Activated CD4-positive, alpha-beta memory T cell treated with anti-CD3 and anti-CD28 coated beads for 36 hours (primary cell): ENCODE data around the gene MED13L. TPM values are rescaled to one million over a fixed set of nuclear protein-coding genes. Genes with fewer than 3 reads are reported as not detected.
A peak's percentile ranks its signal among the peaks of the same experiment; 100 is the strongest.

Experiments
- CTCF ChIA-PET: fragments of 350-600 bp; sonication (Branson Sonifier 250); formaldehyde crosslinking; loops from one replicate; lab custom pipeline; 2021; ENCODE audit warnings: antibody characterized with exemption, inconsistent platforms; lab: Charles Lee
- POLR2A ChIA-PET: fragments of 350-600 bp; sonication (Branson Sonifier 250); formaldehyde crosslinking; loops from one replicate; lab custom pipeline; 2021; ENCODE audit warnings: antibody characterized with exemption; lab: Charles Lee
- DNase-seq: peaks from one replicate; pipeline ENCODE4 v3.0.0-alpha.2; 2020
- H3K27ac Mint-ChIP-seq: one replicate; pipeline ENCODE4 v1.8.0; 2021; ENCODE audit warnings: mixed read lengths
- H3K27me3 Mint-ChIP-seq: one replicate; pipeline ENCODE4 v1.8.0; 2021; ENCODE audit warnings: mixed read lengths
- H3K36me3 Mint-ChIP-seq: one replicate; pipeline ENCODE4 v1.8.0; 2021; ENCODE audit warnings: mixed read lengths
- H3K4me1 Mint-ChIP-seq: one replicate; pipeline ENCODE4 v1.8.0; 2021; ENCODE audit warnings: low read depth, mixed read lengths
- H3K4me3 Mint-ChIP-seq: one replicate; pipeline ENCODE4 v1.8.0; 2021; ENCODE audit warnings: mild to moderate bottlenecking, mixed read lengths
- H3K9me3 Mint-ChIP-seq: one replicate; pipeline ENCODE4 v1.8.0; 2021; ENCODE audit warnings: mixed read lengths
- intact Hi-C: fragments of 100-400 bp; cut with micrococcal nuclease; formaldehyde crosslinking; loops from one replicate; pipeline ENCODE4 v1.15.1; 2023
- total RNA-seq, 2 experiments: library from RNA; stranded (reverse); gene quantifications; one replicate each; pipeline ENCODE4 v1.2.3, GENCODE V29; 2021

Gene MED13L
- total RNA-seq, 2 experiments from 2014 or later: 37.7 to 41.4 TPM

DNA sequence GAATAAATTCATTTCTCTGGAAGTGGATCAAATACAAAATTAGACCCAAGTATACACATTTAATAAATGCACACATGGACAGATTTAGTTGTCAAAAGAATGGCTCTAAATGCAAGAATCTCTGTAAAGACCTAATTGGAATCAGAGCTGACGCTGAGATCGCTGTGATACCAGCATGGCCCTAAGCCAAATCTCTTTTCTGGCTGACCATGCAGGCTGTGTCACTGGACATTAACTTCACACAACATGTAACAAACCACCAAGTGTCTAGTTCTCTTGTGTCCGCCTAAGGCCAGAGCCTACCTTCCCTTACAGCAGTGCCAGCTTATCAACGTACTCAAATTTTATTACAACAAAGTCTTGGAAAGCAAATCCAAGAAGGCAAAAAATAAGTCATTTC lies 127.5 kb downstream of the MED13L start:
- Mint-ChIP-seq H3K36me3 (no peaks in the 10 kb centered on the region), H3K4me1 (peaks cover 38% of the 10 kb centered on the region), H3K27ac (no peak overlapping the region), H3K4me3 (no peak overlapping the region), H3K27me3 (no peaks in the 10 kb centered on the region), H3K9me3 (no peaks in the 10 kb centered on the region)
- intact Hi-C loops: no loop called here
- no peak for DNase-seq
- ChIA-PET POLR2A (no interaction called here), CTCF (interaction anchor here (0.8 to 1.8 kb wide), 2 partner anchors 9 to 86 kb away, joined by 3 to 4 read pairs; no protein-coding TSS in a partner anchor)

DNA sequence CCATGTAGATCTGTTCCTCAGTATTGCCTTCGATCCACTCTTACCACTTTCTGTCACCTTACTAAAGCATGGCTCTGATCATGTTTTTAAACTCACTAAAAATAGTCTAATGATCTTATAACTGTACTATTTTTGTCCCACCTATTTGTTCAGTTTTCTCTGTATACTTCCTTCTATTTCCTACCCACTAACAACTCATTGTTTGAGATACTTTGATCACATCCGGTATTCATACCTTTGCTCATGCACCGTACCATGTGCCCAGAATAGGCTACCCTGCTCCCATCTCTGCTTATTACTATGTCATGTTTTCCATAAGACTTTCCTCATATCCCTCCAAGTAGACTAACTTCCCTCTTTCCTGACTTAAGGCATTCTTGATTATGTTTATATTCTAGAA lies 128.6 kb downstream of the MED13L start:
- Mint-ChIP-seq H3K4me1 (peaks cover 46% of the 10 kb centered on the region), H3K27ac (no peak overlapping the region), H3K9me3 (no peaks in the 10 kb centered on the region), H3K36me3 (no peaks in the 10 kb centered on the region), H3K4me3 (no peak overlapping the region), H3K27me3 (no peaks in the 10 kb centered on the region)
- intact Hi-C loops: loop anchor here (10.0 kb wide), 1 partner anchor 526 kb away; no protein-coding TSS in a partner anchor
- DNase-seq: no peak
- ChIA-PET CTCF (interaction anchor here (1.8 kb wide), 1 partner anchor 8 kb away, joined by 4 read pairs; no protein-coding TSS in a partner anchor), POLR2A (no interaction called here)

DNA sequence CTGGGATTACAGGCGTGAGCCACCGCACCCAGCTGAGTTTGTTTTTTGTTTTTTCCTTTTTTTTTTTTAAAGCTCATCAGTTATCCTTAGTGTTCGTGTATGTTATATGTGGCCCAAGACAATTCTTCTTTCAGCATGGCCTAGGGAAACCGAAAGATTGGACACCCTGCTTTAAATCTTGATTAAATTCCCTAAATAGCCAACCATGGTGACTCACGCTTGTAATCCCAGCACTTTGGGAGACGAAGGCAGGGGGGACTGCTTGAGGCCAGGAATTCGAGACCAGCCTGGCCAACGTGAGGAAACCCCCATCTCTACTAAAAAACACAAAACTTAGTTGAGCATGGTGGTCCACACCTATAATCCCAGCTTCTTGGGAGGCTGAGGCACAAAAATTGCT lies 131.1 kb downstream of the MED13L start:
- POLR2A ChIA-PET: no interaction called here
- H3K36me3 Mint-ChIP-seq: no peaks in the 10 kb centered on the region
- peaks cover 50% of the 10 kb centered on the region for H3K4me1 Mint-ChIP-seq
- H3K27ac Mint-ChIP-seq: no peak overlapping the region
- no peaks in the 10 kb centered on the region for H3K27me3 Mint-ChIP-seq
- no peaks in the 10 kb centered on the region for H3K9me3 Mint-ChIP-seq
- intact Hi-C loops: loop anchor here (10.0 kb wide), 1 partner anchor 528 kb away; no protein-coding TSS in a partner anchor
- no peak overlapping the region for H3K4me3 Mint-ChIP-seq
- no peak for DNase-seq
- CTCF ChIA-PET: interaction anchor here (0.9 kb wide), 1 partner anchor 89 kb away, joined by 3 read pairs; no protein-coding TSS in a partner anchor

DNA sequence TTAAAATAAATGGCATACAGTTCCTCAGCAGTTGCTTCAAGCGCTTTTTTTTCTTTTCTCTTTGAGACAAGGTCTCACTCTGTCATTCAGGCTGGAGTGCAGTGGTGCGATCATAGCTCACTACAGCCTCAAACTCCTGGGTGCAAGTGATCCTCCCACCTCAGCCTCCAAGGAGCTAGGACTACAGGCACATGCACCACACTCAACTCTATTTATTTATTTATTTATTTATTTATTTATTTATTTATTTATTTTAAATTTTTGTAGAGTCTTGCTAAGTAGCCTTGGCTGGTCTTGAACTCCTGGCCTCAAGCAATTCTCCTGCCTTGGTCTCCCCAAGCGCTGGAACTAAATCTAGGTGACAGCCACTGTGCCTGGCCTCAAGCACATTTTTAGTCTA lies 132.0 kb downstream of the MED13L start:
- intact Hi-C loops: loop anchor here (10.0 kb wide), 1 partner anchor 529 kb away; no protein-coding TSS in a partner anchor
- no peak overlapping the region for H3K27ac Mint-ChIP-seq
- no peaks in the 10 kb centered on the region for H3K27me3 Mint-ChIP-seq
- H3K4me3 Mint-ChIP-seq: no peak overlapping the region
- DNase-seq: no peak
- no peaks in the 10 kb centered on the region for H3K9me3 Mint-ChIP-seq
- POLR2A ChIA-PET: no interaction called here
- CTCF ChIA-PET: interaction anchor here (0.9 to 1.2 kb wide), 2 partner anchors 80 to 90 kb away, joined by 3 to 5 read pairs; no protein-coding TSS in a partner anchor
- peaks cover 50% of the 10 kb centered on the region for H3K4me1 Mint-ChIP-seq
- no peaks in the 10 kb centered on the region for H3K36me3 Mint-ChIP-seq

DNA sequence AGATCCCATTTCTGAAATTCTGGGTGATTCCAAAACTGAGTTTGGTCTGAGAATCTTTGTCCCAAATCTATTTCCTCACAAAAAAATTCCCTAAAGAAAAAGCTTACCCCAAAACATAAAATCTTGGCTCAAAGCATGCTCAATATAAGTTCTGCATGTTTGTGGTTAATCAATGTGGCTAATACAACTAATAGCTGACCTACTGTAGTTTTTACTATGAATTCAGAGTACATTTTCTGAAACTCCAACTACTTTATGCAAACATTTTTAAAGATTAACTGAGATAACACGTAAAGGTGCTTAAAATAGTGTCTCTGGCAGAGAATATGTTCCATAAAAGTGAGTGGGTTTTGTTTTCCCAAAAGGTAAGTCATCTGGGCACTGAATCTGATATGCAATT lies 133.1 kb downstream of the MED13L start:
- no peak for DNase-seq
- ChIA-PET CTCF (interaction anchor here (0.5 to 1.2 kb wide), 2 partner anchors 103 to 146 kb away, joined by 3 read pairs; no protein-coding TSS in a partner anchor), POLR2A (no interaction called here)
- no peak overlapping the region for H3K4me3 Mint-ChIP-seq
- no peaks in the 10 kb centered on the region for H3K36me3 Mint-ChIP-seq
- no peaks in the 10 kb centered on the region for H3K27me3 Mint-ChIP-seq
- no peaks in the 10 kb centered on the region for H3K9me3 Mint-ChIP-seq
- intact Hi-C loops: loop anchor here (1.0 to 10.0 kb wide), 4 partner anchors 13 to 530 kb away; partner anchors contain the start of gene MED13L
- no peak overlapping the region for H3K27ac Mint-ChIP-seq
- peaks cover 49% of the 10 kb centered on the region for H3K4me1 Mint-ChIP-seq

DNA sequence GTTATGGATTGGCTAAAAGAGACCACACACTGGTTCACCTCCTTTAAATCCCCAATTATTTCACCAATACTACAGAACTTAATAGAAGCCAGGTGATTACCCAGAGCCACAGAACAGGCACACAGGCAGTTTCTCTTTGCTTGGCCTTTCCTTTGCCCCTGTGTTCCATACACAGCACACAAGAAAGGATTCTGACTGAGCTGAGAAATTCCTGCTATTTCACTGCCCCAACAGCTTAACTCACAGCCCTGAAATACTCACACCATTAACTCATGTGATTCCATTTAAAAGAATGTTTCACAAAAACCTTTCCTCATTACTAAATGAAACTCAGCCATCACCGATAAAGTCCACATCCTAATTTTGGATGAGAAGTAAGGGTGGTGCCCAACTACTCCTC lies 133.6 kb downstream of the MED13L start:
- Mint-ChIP-seq H3K36me3 (no peaks in the 10 kb centered on the region), H3K9me3 (no peaks in the 10 kb centered on the region), H3K4me1 (peaks cover 48% of the 10 kb centered on the region), H3K4me3 (no peak overlapping the region), H3K27ac (peak overlapping the region; percentile 31), H3K27me3 (no peaks in the 10 kb centered on the region)
- ChIA-PET POLR2A (no interaction called here), CTCF (interaction anchor here (1.2 kb wide), 1 partner anchor 146 kb away, joined by 3 read pairs; no protein-coding TSS in a partner anchor)
- intact Hi-C loops: loop anchor here (1.0 to 10.0 kb wide), 6 partner anchors 13 to 531 kb away; partner anchors contain the start of gene MED13L
- DNase-seq: no peak

DNA sequence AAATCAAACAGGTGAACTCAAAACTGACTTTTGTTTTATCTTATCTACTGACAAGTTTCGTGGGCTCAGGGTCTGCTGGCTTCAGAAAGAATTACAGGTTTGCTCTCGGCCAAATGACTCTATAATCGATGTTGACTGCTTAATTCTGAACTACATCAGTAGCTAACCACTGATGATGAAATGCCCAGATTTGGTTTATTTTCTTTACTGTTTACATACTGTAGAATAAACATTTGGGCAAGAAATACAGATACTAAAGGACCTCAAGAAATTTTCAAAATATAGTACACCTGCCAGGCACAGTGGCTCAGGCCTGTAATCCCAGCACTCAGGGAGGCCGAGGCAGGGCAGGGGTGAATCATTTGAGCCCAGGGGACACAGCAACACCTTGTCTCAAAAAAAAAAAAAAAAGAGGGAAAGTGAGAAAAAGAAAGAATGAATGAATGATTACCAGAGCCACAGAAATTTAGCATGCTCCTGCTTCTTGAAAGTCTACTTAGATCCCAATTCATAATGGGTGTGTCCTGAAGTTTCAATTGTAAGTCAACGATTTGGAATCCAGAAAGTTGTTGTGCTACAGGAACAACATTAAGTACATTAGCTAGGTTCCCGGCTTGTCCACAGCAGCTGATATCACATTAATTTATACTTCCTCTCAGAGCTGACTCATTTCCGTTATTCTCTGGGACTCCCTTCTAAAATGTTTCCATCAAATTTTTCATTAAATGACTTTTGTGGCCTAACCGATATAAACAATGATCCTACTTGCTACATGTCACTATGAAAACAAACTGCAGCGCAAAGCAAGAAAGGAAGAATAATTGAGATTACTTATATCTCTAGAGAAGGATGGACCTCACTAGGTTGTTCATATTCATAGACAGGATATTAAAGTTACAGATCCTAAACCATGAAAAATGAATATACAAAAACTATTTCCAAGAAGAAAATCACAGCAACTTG lies 134.3 kb downstream of the MED13L start:
- Mint-ChIP-seq H3K4me1 (peaks cover 51% of the 10 kb centered on the region), H3K4me3 (no peak overlapping the region), H3K27me3 (no peaks in the 10 kb centered on the region), H3K27ac (peak overlapping the region; percentile 42), H3K9me3 (no peaks in the 10 kb centered on the region), H3K36me3 (no peaks in the 10 kb centered on the region)
- ChIA-PET POLR2A (no interaction called here), CTCF (interaction anchor here (1.2 to 1.9 kb wide), 3 partner anchors 133 to 565 kb away, joined by 3 to 5 read pairs (median 3); no protein-coding TSS in a partner anchor)
- intact Hi-C loops: loop anchor here (1.0 to 10.0 kb wide), 5 partner anchors 29 to 532 kb away; partner anchors contain the start of gene MED13L
- no peak for DNase-seq

DNA sequence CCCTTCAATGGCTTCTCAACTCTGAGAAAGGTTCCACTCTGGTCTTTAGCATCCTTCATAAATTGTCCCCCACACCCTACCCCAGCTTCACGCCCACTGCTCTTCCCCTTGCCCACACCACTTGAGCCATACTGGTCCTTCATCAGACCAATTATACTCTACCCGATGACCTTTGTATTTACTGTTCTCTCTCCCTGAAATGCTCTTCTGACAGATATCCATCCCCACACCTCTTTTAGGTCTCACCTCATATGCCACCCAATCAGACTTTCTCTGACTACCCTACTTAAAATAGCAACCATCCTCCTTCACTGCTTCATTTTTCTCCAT lies 135.7 kb downstream of the MED13L start:
- Mint-ChIP-seq H3K9me3 (no peaks in the 10 kb centered on the region), H3K27me3 (no peaks in the 10 kb centered on the region), H3K27ac (no peak overlapping the region), H3K36me3 (no peaks in the 10 kb centered on the region), H3K4me3 (no peak overlapping the region), H3K4me1 (peaks cover 60% of the 10 kb centered on the region)
- no peak for DNase-seq
- CTCF ChIA-PET: interaction anchor here (0.8 to 2.2 kb wide), 12 partner anchors 8 to 562 kb away, joined by 3 to 18 read pairs (median 4); no protein-coding TSS in a partner anchor
- intact Hi-C loops: loop anchor here (2.0 to 10.0 kb wide), 4 partner anchors 95 to 533 kb away; partner anchors contain the start of gene MED13L
- POLR2A ChIA-PET: no interaction called here

DNA sequence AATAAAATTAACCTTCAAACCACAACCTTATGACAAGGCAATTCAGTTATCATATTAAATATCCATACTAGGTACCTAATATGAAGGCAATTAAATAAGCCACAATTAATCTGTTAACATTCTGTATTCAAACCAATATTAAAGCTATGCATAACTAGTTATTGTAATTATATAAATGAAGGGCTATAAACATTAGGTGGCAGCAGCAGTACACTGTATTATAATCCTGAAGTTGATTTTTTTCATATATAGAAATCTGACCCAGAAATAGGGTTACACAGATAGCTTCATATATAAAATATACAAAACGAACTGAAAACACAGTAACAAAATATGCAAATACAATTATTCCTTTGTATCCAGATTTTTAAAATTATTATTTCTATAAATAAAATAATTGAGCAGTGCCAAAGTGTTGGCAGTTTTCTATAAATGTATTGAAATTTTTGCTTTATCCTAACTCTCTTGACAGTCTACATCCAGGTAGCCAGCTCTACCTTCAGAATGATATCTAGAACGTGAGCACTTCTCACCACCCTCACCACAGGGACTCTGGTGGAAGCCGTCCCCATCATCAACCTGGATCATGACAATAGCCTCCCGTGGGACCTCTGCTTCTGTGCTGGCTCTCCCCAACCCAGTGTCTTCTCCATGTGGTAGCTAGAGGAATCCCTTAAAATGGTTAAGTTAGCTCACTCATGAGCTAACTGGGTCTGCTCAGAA lies 136.2 kb downstream of the MED13L start:
- Mint-ChIP-seq H3K27ac (no peak overlapping the region), H3K4me3 (no peak overlapping the region), H3K4me1 (peaks cover 63% of the 10 kb centered on the region), H3K9me3 (no peaks in the 10 kb centered on the region), H3K36me3 (no peaks in the 10 kb centered on the region), H3K27me3 (no peaks in the 10 kb centered on the region)
- POLR2A ChIA-PET: no interaction called here
- intact Hi-C loops: loop anchor here (5.0 to 10.0 kb wide), 3 partner anchors 136 to 534 kb away; partner anchors contain the start of gene MED13L
- CTCF ChIA-PET: interaction anchor here (0.8 to 2.2 kb wide), 19 partner anchors 8 to 562 kb away, joined by 3 to 18 read pairs (median 3); no protein-coding TSS in a partner anchor
- no peak for DNase-seq

- POLR2A ChIA-PET: no interaction called here
- H3K4me1 Mint-ChIP-seq: peaks cover 70% of the 10 kb centered on the region
- no peaks in the 10 kb centered on the region for H3K27me3 Mint-ChIP-seq
Observed at GRCh38 chr12:116140529-116140928, 137.0 kb downstream of the MED13L start.

DNA sequence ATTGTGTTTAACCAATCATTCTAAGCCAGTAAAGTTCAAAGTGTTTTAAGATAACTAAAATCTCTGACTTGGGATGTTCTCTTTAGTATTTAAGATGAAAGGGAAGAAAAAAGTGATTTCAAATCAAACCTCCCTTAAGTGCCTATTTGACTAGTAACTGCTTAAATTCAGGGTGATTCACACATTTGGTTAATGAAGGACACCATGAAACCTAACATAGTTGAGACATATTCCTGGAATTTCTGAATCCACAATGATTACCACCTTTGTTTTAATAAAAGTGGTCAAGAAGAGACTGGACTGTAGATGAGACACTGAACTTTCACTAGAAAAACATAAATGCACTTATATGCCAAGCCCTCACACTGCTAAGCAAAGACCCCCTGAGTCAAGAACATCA lies 138.7 kb downstream of the MED13L start:
- ChIA-PET POLR2A (no interaction called here), CTCF (interaction anchor here (1.0 kb wide), 1 partner anchor 141 kb away, joined by 6 read pairs; no protein-coding TSS in a partner anchor)
- no peak overlapping the region for H3K4me3 Mint-ChIP-seq
- intact Hi-C loops: loop anchor here (5.0 kb wide), 2 partner anchors 71 to 121 kb away; no protein-coding TSS in a partner anchor
- H3K9me3 Mint-ChIP-seq: no peaks in the 10 kb centered on the region
- no peaks in the 10 kb centered on the region for H3K27me3 Mint-ChIP-seq
- H3K4me1 Mint-ChIP-seq: peaks cover 69% of the 10 kb centered on the region
- DNase-seq: no peak
- no peak overlapping the region for H3K27ac Mint-ChIP-seq
- H3K36me3 Mint-ChIP-seq: no peaks in the 10 kb centered on the region

More at GRCh38 chr12:116140529-116140928, 137.0 kb downstream of the MED13L start:
- intact Hi-C loops: loop anchor here (5.0 to 10.0 kb wide), 3 partner anchors 137 to 534 kb away; partner anchors contain the start of gene MED13L
- CTCF ChIA-PET: interaction anchor here (0.8 to 2.2 kb wide), 16 partner anchors 9 to 470 kb away, joined by 3 to 18 read pairs (median 3); no protein-coding TSS in a partner anchor
- no peak overlapping the region for H3K4me3 Mint-ChIP-seq
- H3K36me3 Mint-ChIP-seq: no peaks in the 10 kb centered on the region
- H3K27ac Mint-ChIP-seq: no peak overlapping the region
- no peak for DNase-seq
- no peaks in the 10 kb centered on the region for H3K9me3 Mint-ChIP-seq
